Testis (tissue), 3 donors: ENCODE measurements around the gene EDEM3. TPM values are rescaled to one million over a fixed set of nuclear protein-coding genes. Genes with fewer than 3 reads are reported as not detected.

Experiments used
- DNase-seq: peaks from one replicate; pipeline ENCODE4 v3.0.0-alpha.2; 2019
- H3K27ac ChIP-seq, 2 donors: fragments of 200-600 bp; sonication (generic); one replicate each; pipeline ENCODE4 v1.5.1; 2019
- H3K27me3 ChIP-seq: fragments of 200-600 bp; sonication (generic); one replicate; pipeline ENCODE4 v1.5.1; 2019
- H3K36me3 ChIP-seq: fragments of 200-600 bp; sonication (generic); one replicate; pipeline ENCODE4 v1.5.1; 2017; ENCODE audit warnings: low read depth; ENCODE audit errors: missing control alignments
- H3K4me1 ChIP-seq: fragments of 200-600 bp; sonication (generic); one replicate; pipeline ENCODE4 v1.5.1; 2019
- H3K4me3 ChIP-seq, 2 donors: fragments of 200-600 bp; sonication (generic); one replicate each; pipeline ENCODE4 v1.5.1; 2017 to 2019
- H3K9me3 ChIP-seq: fragments of 200-600 bp; sonication (generic); one replicate; pipeline ENCODE4 v1.5.1; 2017
- CTCF ChIP-seq, 3 experiments: fragments of 450-650 bp in 2 of 3; fragments of 200-600 bp in 1 of 3; sonication (generic) in 1 of 3; IDR thresholded peaks; one replicate each; pipeline ENCODE4 v1.5.1; 2016 to 2019; ENCODE audit warnings: antibody characterized with exemption in 3 of 3, mild to moderate bottlenecking in 2 of 3, moderate library complexity in 1 of 3
- POLR2A ChIP-seq: fragments of 450-650 bp; IDR thresholded peaks from one replicate; pipeline ENCODE4 v1.6.1; 2017; ENCODE audit warnings: antibody characterized with exemption, mild to moderate bottlenecking, moderate library complexity
- WGBS, 2 donors: methylation state at CpG; one replicate each; pipeline ENCODE4 v1.1.5; 2018; 5-methylcytosine and 5-hydroxymethylcytosine counted together
- intact Hi-C: fragments of 100-400 bp; cut with DNase I; formaldehyde crosslinking; loops from one replicate; pipeline ENCODE4 v1.15.1; 2023; ENCODE audit warnings: low total_unique reads
- polyA plus RNA-seq: library from polyadenylated mRNA; stranded (reverse); fragments of 350-450 nt; fragmentation: Illumina TruSeq; extraction: RNeasy Lipid Tissue Mini Kit (QIAGEN cat#74804); gene quantifications from one replicate; pipeline ENCODE4 v1.2.3, GENCODE V29; 2014; ENCODE audit warnings: low read depth, low replicate concordance; ENCODE audit not compliant: insufficient read depth
- total RNA-seq, 2 donors: library from RNA; depleted of rRNA; stranded (reverse); fragments of >200 nt; gene quantifications; one replicate each; pipeline ENCODE4 v1.2.3, GENCODE V29; 2016

EDEM3 gene
- total and polyA plus RNA-seq, 3 donors from 2014 or later: 20.7 to 41.0 (median 23.5) TPM

DNA sequence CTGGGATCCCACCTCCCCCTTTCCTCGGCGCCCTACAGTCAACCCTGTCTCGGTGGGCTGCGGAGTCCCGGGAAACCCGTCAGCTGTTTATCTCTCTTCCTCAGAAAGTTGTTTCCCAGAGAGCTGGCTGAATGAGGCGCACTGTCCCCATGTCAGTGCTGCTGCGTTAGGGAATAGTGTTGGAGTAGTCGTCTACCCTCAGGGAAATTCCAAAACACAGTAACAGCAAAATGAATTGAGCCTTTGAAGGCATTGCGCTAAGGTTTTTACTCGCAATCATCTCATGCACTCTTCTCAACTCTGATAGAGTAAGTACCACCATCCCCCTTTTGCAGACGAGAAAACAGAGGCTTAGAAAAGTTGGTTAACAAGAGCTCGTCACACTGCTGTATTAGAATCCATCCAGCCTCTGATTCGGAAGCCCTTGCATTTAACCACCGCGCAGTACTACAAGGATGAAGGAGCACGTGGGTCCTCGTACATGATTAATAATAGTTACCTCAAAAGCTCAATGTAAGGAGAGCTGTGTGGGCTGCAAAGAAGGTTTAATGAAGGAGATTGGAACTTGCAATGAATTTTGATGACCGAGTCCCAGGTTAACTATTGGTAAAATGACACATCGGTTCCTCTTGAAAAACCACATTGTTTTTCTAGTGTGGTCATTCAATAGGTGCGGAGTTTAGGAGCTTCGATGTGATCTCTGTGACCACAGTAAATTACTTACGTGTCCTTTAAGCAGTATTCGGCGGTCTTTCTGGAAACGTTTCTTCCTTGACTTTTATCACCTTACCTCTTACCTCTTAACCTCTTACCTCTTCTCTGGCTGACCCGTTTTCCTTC is 788 bp upstream of the EDEM3 start:
- Histone ChIP-seq H3K9me3 (no peaks in the 10 kb centered on the region), H3K36me3 (no peaks in the 10 kb centered on the region), H3K4me1 (no peaks in the 10 kb centered on the region), H3K27ac (peak overlapping the region; percentile 62 to 93), H3K4me3 (peak overlapping the region; percentile 93 to 99), H3K27me3 (no peaks in the 10 kb centered on the region)
- intact Hi-C loops: no loop called here
- WGBS, 2 donors: 2 to 3% methylated on average over 27 of the region's 27 CpGs
- TF ChIP-seq CTCF (IDR thresholded peaks at IDR 0.05): no peak
- TF ChIP-seq POLR2A: no peak
- peak; percentile 23 for DNase-seq

- 2 to 3% methylated on average over 27 to 43 of the region's 43 CpGs for WGBS, 2 donors
- Histone ChIP-seq H3K9me3 (no peaks in the 10 kb centered on the region), H3K4me1 (no peaks in the 10 kb centered on the region), H3K4me3 (peak overlapping the region; percentile 93 to 99), H3K36me3 (no peaks in the 10 kb centered on the region), H3K27ac (peak overlapping the region; percentile 79 to 93), H3K27me3 (no peaks in the 10 kb centered on the region)
- intact Hi-C loops: no loop called here
- DNase-seq: peak; percentile 48
- TF ChIP-seq POLR2A (no peak), CTCF (IDR thresholded peaks at IDR 0.05) (no peak)
Observed at GRCh38 chr1:184753608-184754475, 816 bp downstream of the EDEM3 start.

GRCh38 chr1:184753117-184753516 is 1.5 kb downstream of the EDEM3 start:
- Histone ChIP-seq H3K4me3 (no peak overlapping the region), H3K27ac (no peak overlapping the region)

DNA sequence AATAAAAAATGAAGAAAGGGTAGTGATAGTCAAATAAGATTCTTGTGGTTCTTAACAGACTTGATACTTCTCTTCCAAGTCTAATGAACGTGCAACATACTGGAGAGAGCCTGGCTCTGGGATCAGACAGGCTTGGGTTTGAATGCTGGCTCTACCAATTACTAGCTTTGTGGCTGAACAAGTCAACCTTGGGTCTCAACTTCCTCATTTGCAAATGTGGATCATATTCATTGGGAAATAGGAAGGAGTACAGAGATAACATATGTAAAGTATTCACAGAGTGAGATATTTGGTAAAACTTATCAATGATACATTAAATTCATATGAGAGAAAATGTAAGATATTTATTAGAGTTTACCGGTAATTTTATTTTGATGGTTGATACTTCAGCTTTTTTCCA is 2.0 kb downstream of the EDEM3 start:
- no peaks in the 10 kb centered on the region for H3K4me1 ChIP-seq
- no peak overlapping the region for H3K4me3 ChIP-seq
- DNase-seq: no peak
- no peaks in the 10 kb centered on the region for H3K27me3 ChIP-seq
- H3K36me3 ChIP-seq: no peaks in the 10 kb centered on the region
- intact Hi-C loops: no loop called here
- WGBS, 2 donors: 71 to 72% methylated on average over 2 of the region's 2 CpGs
- no peaks in the 10 kb centered on the region for H3K9me3 ChIP-seq
- no peak for TF ChIP-seq POLR2A
- no peak for TF ChIP-seq CTCF (IDR thresholded peaks at IDR 0.05)
- H3K27ac ChIP-seq: no peak overlapping the region

More at GRCh38 chr1:184753117-184753516, 1.5 kb downstream of the EDEM3 start:
- no peaks in the 10 kb centered on the region for H3K27me3 ChIP-seq
- no peaks in the 10 kb centered on the region for H3K4me1 ChIP-seq
- no peak for DNase-seq
- intact Hi-C loops: no loop called here
- H3K9me3 ChIP-seq: no peaks in the 10 kb centered on the region
- TF ChIP-seq CTCF (IDR thresholded peaks at IDR 0.05) (no peak), POLR2A (no peak)
- no peaks in the 10 kb centered on the region for H3K36me3 ChIP-seq
- 57 to 68% methylated on average over 5 of the region's 5 CpGs for WGBS, 2 donors
